Pancreas (tissue), 10 donors: Measurements from ENCODE around the gene RASAL2. TPM values are rescaled to one million over a fixed set of nuclear protein-coding genes. Genes with fewer than 3 reads are reported as not detected.
A peak's percentile ranks its signal among the peaks of the same experiment; 100 is the strongest.

Source experiments
- ATAC-seq, 4 donors: fragments of 200-7000 bp; cut with Tn5 transposase; one replicate each; pipeline versions ENCODE4 v1.8.0 to v1.9.1; 2020; ENCODE audit warnings: mild to moderate bottlenecking in 4 of 4, moderate library complexity in 4 of 4
- DNase-seq, 6 donors: peaks; one replicate each; pipeline ENCODE4 v3.0.0-alpha.2; 2020
- FAIRE-seq: peaks from 2 replicates; lab custom pipeline; 2012; peaks lifted over from hg19 to GRCh38; lab: Jason Lieb, UNC
- H3K27ac ChIP-seq, 4 donors: fragments of 200-600 bp; sonication (generic); 1 replicate in 3 of 4; 2 replicates in 1 of 4; pipeline versions ENCODE4 v1.5.0 to v1.8.0; 2020
- H3K27me3 ChIP-seq, 4 donors: fragments of 200-600 bp; one replicate each; pipeline ENCODE4 v1.8.0; 2021
- H3K36me3 ChIP-seq, 3 donors: fragments of 200-600 bp; sonication (generic) in 1 of 3; one replicate each; pipeline versions ENCODE4 v1.5.0 to v1.8.0; 2020 to 2021
- H3K4me1 ChIP-seq, 3 donors: fragments of 200-600 bp; one replicate each; pipeline ENCODE4 v1.8.0; 2021
- H3K4me3 ChIP-seq, 4 donors: fragments of 200-600 bp; sonication (generic) in 2 of 4; one replicate each; pipeline versions ENCODE4 v1.5.0 to v1.8.0; 2020 to 2021
- H3K9me3 ChIP-seq, 4 donors: fragments of 200-600 bp; one replicate each; pipeline ENCODE4 v1.8.0; 2021
- WGBS, 2 donors: extraction: QIAGEN DNeasy Blood & Tissue Kit; methylation state at CpG; one replicate each; pipeline ENCODE4 v1.1.7; 2013; 5-methylcytosine and 5-hydroxymethylcytosine counted together
- intact Hi-C, 3 donors: fragments of 100-400 bp; cut with DNase I; formaldehyde crosslinking; loops; one replicate each; pipeline versions ENCODE4 v1.11.1 to v1.14.2; 2022
- polyA plus RNA-seq, 2 donors: library from polyadenylated mRNA; stranded (reverse); fragments of 200-250 nt; gene quantifications; one replicate each; pipeline ENCODE4 v1.2.3, GENCODE V29; 2013
- total RNA-seq, 6 donors: library from RNA; stranded (reverse); fragmentation: NEBNext Ultra II Directional in 4 of 6; extraction: Animal tissue kit (Norgen Biotek cat#: 25700) in 4 of 6; gene quantifications; one replicate each; pipeline versions ENCODE4 v1.2.1 to v1.2.4, GENCODE V29; 2021 to 2023
- TF ChIP-seq, protein P1 (sequence below), 4 donors: fragments of 200-600 bp; sonication (generic) in 3 of 4; IDR thresholded peaks; one replicate each; pipeline versions ENCODE4 v1.5.0 to v1.8.0; 2021; ENCODE audit warnings: antibody characterized with exemption in 4 of 4
- donor health status: healthy with polysubstance abuse.
- donor health status: DM: no; HTN: no; CAD: no; lungs with moderate emphysema.
- donor health status: DM: no; HTN: no; CAD: no.
- donor health status: control.
- donor health status: control.
- donor health status: Bipolar disorder and iron deficiency.
- donor health status: DM: yes; HTN: yes; CAD: no.
- donor health status: DM: no; HTN: no; CAD: no.
- donor health status: DM: no; HTN: no; CAD: no.
- donor health status: DM: yes; HTN: yes; CAD: no.

RASAL2 gene
- total and polyA plus RNA-seq, 8 donors: 2.5 to 12.9 (median 4.9) TPM

- TF ChIP-seq, protein P1, sequence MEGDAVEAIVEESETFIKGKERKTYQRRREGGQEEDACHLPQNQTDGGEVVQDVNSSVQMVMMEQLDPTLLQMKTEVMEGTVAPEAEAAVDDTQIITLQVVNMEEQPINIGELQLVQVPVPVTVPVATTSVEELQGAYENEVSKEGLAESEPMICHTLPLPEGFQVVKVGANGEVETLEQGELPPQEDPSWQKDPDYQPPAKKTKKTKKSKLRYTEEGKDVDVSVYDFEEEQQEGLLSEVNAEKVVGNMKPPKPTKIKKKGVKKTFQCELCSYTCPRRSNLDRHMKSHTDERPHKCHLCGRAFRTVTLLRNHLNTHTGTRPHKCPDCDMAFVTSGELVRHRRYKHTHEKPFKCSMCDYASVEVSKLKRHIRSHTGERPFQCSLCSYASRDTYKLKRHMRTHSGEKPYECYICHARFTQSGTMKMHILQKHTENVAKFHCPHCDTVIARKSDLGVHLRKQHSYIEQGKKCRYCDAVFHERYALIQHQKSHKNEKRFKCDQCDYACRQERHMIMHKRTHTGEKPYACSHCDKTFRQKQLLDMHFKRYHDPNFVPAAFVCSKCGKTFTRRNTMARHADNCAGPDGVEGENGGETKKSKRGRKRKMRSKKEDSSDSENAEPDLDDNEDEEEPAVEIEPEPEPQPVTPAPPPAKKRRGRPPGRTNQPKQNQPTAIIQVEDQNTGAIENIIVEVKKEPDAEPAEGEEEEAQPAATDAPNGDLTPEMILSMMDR (IDR thresholded peaks at IDR 0.05): no peak
- peaks cover 4 to 20% (median 9%) of the 10 kb centered on the region in 3 donors for H3K4me1 ChIP-seq
- 9 to 39% methylated on average over 1 of the region's 1 CpG for WGBS, 2 donors
- no peaks in the 10 kb centered on the region for H3K36me3 ChIP-seq
- intact Hi-C loops: no loop called here
- DNase-seq (no peak), FAIRE-seq (no peak), ATAC-seq (peak in 1 of 4 donors; percentile 7)
- no peaks in the 10 kb centered on the region for H3K9me3 ChIP-seq
- H3K4me3 ChIP-seq: no peak overlapping the region
- H3K27me3 ChIP-seq: no peaks in the 10 kb centered on the region
- H3K27ac ChIP-seq: peak overlapping the region; percentile 9 to 70 (median 32)
Measured at GRCh38 chr1:178061620-178062019, 32.3 kb upstream of the RASAL2 start.

- ATAC-seq (no peak), FAIRE-seq (no peak), DNase-seq (no peak)
- H3K27ac ChIP-seq: no peak overlapping the region
- intact Hi-C loops: no loop called here
- no peak overlapping the region for H3K4me3 ChIP-seq
- H3K36me3 ChIP-seq: no peaks in the 10 kb centered on the region
- no peaks in the 10 kb centered on the region for H3K27me3 ChIP-seq
- H3K9me3 ChIP-seq: no peaks in the 10 kb centered on the region
- TF ChIP-seq, protein P1 (IDR thresholded peaks at IDR 0.05): no peak
- H3K4me1 ChIP-seq: peaks cover 4 to 18% (median 9%) of the 10 kb centered on the region in 3 donors
- WGBS, 2 donors: 81 to 89% methylated on average over 8 of the region's 8 CpGs
Measured at GRCh38 chr1:178064191-178064821, 29.6 kb upstream of the RASAL2 start.

DNA sequence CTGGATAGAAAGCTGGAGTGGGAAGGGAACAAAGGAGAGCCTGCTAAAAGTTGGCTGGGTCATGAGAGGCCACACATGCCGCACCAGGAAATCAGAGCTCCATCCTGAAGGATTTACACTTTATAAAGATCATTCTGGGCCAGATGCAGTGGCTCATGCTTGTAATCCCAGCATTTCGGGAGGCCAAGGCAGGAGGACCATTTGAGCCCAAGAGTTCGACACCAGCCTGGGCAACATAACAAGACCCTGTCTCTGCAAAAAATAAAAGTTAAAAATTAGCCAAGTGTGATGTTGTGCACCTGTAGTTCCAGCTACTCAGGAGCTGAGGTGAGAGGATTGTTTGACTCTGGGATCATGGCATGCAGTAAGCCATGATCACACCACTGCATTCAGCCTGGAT is 28.7 kb upstream of the RASAL2 start:
- no peaks in the 10 kb centered on the region for H3K36me3 ChIP-seq
- H3K9me3 ChIP-seq: no peaks in the 10 kb centered on the region
- intact Hi-C loops: no loop called here
- DNase-seq (no peak), ATAC-seq (no peak), FAIRE-seq (no peak)
- TF ChIP-seq, protein P1 (IDR thresholded peaks at IDR 0.05): no peak
- no peaks in the 10 kb centered on the region for H3K27me3 ChIP-seq
- 90 to 94% methylated on average over 3 of the region's 3 CpGs for WGBS, 2 donors
- peaks cover 4 to 14% (median 4%) of the 10 kb centered on the region in 3 donors for H3K4me1 ChIP-seq
- H3K4me3 ChIP-seq: no peak overlapping the region
- H3K27ac ChIP-seq: no peak overlapping the region

DNA sequence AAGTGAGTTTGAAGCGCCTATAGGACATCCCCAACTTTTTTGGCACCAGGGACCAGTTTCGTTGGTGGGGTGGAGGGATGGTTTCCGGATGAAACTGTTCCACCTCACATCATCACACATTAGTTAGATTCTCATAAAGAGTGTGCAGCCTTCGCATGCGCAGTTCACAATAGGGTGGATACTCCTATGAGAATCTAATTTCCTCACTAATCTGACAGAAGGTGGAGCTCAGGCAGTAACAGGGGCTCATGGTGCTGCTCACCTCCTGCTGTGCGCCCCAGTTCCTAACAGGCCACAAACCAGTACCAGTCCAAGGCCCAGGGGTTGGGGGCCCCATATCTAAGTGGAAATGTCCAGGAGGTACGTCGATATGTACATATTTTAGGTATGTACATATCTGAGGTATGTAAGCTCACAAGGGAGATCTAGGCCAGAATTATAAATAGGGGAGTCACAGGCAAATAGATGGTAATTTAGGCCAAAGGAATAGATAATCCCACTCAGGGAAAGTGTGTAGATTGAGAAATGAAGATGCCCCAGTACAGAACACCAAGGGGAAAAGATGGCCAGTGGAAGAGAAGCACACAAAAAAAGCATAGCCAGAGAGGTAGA is 27.5 kb upstream of the RASAL2 start:
- no peaks in the 10 kb centered on the region for H3K36me3 ChIP-seq
- ATAC-seq (no peak), DNase-seq (no peak), FAIRE-seq (no peak)
- H3K4me1 ChIP-seq: peaks cover 0 to 4% (median 0%) of the 10 kb centered on the region in 3 donors
- TF ChIP-seq, protein P1 (IDR thresholded peaks at IDR 0.05): no peak
- H3K9me3 ChIP-seq: no peaks in the 10 kb centered on the region
- 93 to 95% methylated on average over 8 of the region's 8 CpGs for WGBS, 2 donors
- no peak overlapping the region for H3K27ac ChIP-seq
- no peaks in the 10 kb centered on the region for H3K27me3 ChIP-seq
- intact Hi-C loops: no loop called here
- H3K4me3 ChIP-seq: no peak overlapping the region
